Activated CD4-positive, CD25-positive, alpha-beta regulatory T cell (primary cell): ENCODE measurements around the gene TSC22D2.
"Not testable (repeated sequence)": the region's sequence is repeated elsewhere in the genome, so short reads cannot be mapped to it uniquely, and the experiment has no call there.

Experiments used
- DNase-seq, 4 experiments: peaks; one replicate each; lab custom pipeline; 2025; lab: John Stamatoyannopoulos, UW

TSC22D2 gene

DNA sequence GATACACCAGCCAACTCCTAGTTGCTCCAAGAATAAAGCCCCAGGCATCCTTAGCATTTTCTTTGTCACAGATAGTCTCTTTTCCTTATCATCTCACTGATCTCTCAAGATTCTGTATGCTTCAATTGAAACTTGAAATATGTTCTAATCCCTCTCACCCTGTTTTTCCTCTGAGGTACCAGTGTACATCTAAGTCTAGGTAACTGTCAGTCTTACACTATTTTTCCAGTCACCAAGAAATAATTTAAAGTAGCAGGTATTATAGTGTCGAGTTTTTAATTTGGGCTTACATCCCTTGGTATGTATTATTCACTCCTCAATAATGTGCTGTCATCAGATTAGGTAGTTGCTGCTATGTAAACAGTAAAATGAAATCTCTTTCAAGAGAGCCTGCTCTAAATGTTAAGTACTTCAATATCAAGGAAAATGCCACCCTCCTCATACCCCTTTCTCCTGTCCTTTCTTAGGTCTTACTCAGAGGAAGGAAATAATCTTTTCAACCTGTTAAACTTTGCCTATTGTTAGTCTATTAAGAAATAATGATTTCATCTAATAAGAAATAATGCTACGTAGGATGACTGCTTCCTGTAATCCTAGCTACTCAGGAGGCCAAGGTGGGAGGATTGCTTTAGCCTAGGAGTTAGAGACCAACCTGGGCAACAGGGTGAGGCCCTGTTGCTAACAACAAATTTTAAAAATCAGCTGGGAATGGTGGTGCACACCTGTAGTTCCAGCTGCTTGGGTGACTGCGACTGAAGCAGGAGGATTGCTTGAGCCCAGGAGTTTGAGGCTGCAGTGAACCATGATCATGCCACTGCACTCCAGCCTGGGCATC lies 39.8 kb downstream of the TSC22D2 start:
- DNase-seq = no peak

- no peak for DNase-seq
These were observed 41.1 kb downstream of the TSC22D2 start for GRCh38 chr3:150449169-150449721.

GRCh38 chr3:150450916-150451315 lies 42.8 kb downstream of the TSC22D2 start:
- no peak for DNase-seq

DNA sequence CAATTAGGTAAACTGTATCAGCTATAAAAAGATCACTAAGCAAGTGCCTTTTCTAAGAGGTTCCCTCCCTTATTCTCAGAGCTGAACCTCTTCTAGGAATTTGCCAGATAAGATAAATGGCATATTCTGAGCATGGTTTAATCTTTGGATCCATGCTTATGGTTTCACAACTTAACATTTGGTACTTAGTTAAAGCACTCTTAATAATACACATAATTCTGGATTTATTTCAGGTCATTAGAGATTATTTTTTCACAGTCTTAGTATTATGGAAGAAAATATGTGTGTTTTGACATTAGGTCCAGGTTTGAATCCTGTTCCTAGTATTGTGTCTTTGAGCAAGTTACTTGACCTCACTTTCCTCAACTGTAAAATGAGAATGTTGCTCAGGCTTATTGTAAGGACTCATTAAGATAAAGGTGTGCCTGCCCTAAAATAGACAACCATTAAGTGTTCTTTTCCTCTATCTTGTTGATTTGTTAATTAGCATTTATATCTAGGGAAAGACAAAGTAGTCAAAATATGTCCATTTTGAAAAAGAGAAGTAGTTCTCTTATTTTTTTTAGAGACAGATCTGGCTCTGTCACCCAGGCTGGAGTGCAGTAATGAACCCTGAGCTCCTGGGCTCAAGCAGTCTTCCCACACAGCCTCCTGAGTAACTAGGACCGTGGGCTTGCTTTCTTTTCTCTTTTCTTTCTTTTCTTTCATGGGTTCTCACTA lies 43.4 kb downstream of the TSC22D2 start:
- no peak for DNase-seq

- DNase-seq = no peak
These were observed 45.3 kb downstream of the TSC22D2 start for GRCh38 chr3:150453353-150453752.

DNA sequence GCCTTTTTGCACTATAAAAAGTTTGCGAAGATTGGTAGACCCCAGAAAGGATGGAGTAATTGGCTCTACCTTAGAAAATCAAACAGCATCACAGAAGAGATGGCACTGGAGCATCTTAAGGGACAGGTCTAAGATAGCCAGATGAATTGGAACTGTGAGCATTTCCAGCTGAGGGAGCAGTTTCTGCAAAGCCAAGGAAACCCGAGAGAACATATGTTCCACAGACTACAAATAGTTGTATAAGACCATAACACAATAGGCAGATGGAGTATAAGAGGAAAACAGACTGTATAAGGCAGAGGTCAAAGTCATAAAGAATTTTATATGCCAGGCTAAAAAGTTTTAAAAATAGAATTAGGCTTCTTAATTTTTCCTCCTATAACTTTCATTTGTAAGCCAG lies 46.0 kb downstream of the TSC22D2 start:
- DNase-seq = no peak

GRCh38 chr3:150454622-150455021 lies 46.5 kb downstream of the TSC22D2 start:
- no peak for DNase-seq

DNA sequence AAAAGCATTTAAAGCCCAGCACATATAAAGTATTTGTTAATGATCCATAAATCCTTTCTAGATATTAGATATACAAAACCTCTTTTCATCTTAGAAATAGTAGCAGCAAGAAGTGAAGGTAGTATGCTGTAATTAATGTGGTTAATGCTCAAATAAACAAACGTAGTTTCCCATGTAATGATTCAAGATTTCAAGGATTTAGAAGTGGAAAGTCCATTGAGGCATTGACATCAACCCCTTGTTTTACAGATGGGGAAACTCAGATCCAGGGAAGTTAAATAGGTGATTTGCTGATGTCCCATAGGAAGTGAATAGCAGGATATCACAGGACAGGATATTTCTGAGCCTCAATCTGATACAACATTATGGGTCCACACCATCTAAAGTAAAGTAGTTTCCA lies 47.2 kb downstream of the TSC22D2 start:
- no peak for DNase-seq

GRCh38 chr3:150458001-150458400 lies 49.9 kb downstream of the TSC22D2 start:
- no peak for DNase-seq

GRCh38 chr3:150460484-150460883 lies 52.4 kb downstream of the TSC22D2 start:
- no peak for DNase-seq

- DNase-seq = no peak
These were observed 53.3 kb downstream of the TSC22D2 start for GRCh38 chr3:150461399-150461798.

GRCh38 chr3:150462108-150462507 lies 54.0 kb downstream of the TSC22D2 start:
- DNase-seq = no peak

- no peak for DNase-seq
These were observed 56.6 kb downstream of the TSC22D2 start for GRCh38 chr3:150464684-150465083.

DNA sequence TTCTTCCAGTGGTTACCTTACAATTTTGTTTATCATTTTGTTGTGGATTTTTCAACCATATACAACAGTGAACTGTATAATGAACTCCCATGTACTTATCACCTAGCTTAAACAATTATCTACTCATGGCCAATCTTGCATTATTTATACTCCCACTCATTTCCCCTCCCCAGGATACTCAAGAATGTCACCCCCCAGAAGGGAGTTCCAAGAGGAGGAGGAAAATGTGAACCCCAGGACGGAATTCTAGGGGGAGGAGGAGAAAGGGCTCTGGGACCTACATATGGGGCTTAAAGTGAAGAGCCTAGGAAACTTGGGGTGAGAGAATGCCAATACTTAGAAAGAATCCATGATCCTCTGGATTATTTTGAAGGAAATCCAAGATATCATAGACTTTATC lies 59.3 kb downstream of the TSC22D2 start:
- no peak for DNase-seq

DNA sequence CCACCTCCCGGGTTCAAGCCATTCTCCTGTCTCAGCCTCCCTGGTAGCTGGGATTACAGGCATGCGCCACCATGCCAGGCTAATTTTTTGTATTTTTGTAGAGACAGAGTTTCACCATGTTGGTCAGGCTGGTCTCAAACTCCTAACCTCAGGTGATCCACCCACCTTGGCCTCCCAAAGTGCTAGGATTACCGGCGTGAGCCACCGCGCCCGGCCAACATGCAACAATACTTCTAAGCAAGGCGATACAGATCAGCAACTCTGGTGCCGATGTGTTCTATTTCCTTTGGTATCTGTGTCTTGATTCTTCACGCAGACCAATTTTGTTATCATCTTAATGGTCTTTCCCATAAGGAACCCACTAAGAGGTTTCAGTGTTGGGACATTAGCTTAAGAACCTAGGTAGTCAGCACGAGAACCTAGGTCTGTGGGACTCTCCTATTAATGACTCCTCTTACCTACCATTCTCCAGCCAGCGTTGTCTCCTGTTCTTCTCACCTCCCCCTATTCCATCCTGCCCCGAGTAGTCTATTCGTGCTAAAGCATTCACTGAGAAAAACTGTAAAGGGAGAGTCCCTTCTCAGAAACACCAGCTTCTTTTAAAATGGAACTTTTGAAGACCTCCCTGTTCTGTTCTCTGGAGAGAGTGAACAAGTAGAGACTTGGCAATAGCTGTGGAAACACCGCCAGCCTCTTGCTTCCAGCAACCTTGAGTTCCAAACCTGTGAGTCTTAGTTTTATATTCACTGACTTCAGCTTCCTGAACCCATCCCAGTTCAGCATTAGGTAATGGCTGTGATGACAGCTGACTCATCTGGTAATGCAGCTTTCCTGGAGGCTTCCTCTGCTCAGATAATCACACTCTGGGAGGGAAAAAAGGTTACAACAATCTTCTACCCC lies 61.2 kb downstream of the TSC22D2 start:
- no peak for DNase-seq

DNA sequence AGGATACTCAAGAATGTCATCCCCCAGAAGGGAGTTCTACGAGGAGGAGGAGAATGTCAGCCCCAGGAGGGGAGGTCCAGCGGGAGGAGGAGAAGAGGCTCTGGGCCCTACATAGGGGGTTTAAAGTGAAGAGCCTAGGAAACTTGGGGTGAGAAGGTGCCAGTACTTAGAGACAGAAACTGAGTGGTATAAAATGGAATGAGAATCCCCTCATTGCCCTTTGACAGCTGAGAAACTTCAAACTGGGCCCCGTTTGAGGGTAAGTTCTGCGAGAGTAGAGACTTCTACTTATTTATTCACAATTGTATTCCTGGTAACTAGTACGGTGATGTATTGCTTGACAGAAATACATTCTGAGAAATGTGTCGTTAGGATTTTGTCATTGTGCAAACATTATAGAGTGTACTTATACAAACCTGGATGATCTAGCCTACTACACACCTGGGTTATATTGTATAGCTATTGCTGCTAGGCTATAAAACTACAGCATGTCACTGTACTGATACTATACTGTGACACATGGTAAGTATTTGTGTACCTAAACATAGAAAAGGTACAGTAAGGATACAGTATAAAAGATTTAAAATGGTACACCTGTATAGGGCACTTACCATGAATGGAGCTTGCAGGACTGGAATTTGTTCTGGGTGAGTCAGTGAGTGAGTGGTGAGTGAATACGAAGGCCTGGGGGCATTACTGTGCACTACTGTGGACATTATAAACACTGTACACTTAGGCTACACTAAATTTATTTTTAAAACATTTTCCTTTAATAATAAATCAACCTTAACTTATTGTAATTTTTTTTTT lies 62.0 kb downstream of the TSC22D2 start:
- DNase-seq = no peak

DNA sequence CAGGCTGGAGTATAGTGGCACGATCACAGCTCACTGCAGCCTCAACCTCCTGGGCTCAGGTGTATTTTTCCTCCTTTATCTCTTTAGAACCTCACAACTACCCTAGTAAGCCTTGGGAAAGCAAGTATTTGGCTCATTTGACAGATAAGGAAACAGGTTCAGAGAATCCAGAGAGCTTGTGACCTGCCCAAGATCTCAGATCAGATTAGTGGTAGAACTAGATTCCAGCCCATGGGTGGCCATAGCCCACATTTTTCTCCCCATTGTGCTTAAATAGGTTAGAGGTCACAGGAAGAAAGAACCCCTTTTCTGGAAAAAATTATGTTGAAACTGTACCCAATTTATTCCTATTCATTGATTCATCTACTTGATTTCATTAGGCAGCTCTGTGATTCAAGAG lies 64.3 kb downstream of the TSC22D2 start:
- DNase-seq = no peak

DNA sequence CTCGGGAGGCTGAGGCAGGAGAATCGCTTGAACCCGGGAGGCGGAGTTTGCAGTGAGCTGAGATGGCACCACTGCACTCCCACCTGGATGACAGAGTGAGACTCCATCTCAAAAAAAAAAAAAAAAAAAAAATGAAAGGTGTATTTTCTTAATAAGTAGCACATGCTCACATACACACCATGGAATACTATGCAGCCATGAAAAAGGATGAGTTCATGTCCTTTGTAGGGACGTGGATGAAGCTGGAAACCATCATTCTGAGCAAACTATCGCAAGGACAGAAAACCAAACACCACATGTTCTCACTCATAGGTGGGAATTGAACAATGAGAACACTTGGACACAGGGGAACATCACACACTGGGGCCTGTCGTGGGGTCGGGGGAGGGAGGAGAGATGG lies 65.1 kb downstream of the TSC22D2 start:
- DNase-seq = not testable (repeated sequence)

- DNase-seq = no peak
These were observed 71.3 kb downstream of the TSC22D2 start for GRCh38 chr3:150479370-150479769.

GRCh38 chr3:150480877-150481276 lies 72.8 kb downstream of the TSC22D2 start:
- DNase-seq = no peak

GRCh38 chr3:150483226-150483625 lies 75.1 kb downstream of the TSC22D2 start:
- DNase-seq = no peak
